Caco-2 (cell line): Measurements from ENCODE around the gene MAPRE2. TPM values are rescaled to one million over a fixed set of nuclear protein-coding genes. Genes with fewer than 3 reads are reported as not detected.

Experiments
- BruUV-seq: library from RNA; stranded (reverse); fragments of 400-500 nt; replicated peaks from 2 replicates; lab custom pipeline; 2021; lab: Mats Ljungman, UMichigan
- CTCF ChIA-PET: fragments of 300-600 bp; sonication (Branson Sonifier 250); formaldehyde crosslinking; loops from one replicate; lab custom pipeline; 2022; ENCODE audit warnings: antibody characterized with exemption; lab: Charles Lee
- POLR2A ChIA-PET: fragments of 300-600 bp; sonication (Branson Sonifier 250); formaldehyde crosslinking; loops from one replicate; lab custom pipeline; 2022; ENCODE audit warnings: antibody characterized with exemption; lab: Charles Lee
- DNase-seq, 2 experiments: peaks; one replicate each; pipeline versions ENCODE4 v3.0.0 to v3.0.0-alpha.2; 2020 to 2022
- H3K27me3 ChIP-seq: replicated peaks from 2 replicates; pipeline ENCODE4 v1.6.0; 2011; ENCODE audit warnings: low read length; ENCODE audit not compliant: control insufficient read depth, insufficient read depth
- H3K36me3 ChIP-seq: 2 replicates; pipeline ENCODE4 v1.5.1; 2011; ENCODE audit warnings: low read length; ENCODE audit not compliant: control insufficient read depth, insufficient read depth
- H3K4me1 ChIP-seq: fragments of 250-450 bp; sonication (Bioruptor Pico); 2 replicates; pipeline ENCODE4 v1.5.1; 2020; ENCODE audit warnings: mild to moderate bottlenecking
- H3K4me3 ChIP-seq: 2 replicates; pipeline ENCODE4 v1.5.1; 2011; ENCODE audit warnings: low read depth, mild to moderate bottlenecking, control low read depth, low read length
- H3K9me3 ChIP-seq: fragments of 250-450 bp; sonication (Bioruptor Pico); 2 replicates; pipeline ENCODE4 v1.5.1; 2020; ENCODE audit warnings: mild to moderate bottlenecking, moderate library complexity
- H3K27ac Mint-ChIP-seq: one replicate; pipeline ENCODE4 v1.8.0; 2022; ENCODE audit warnings: mixed read lengths; ENCODE audit not compliant: unreplicated experiment
- H3K27me3 Mint-ChIP-seq: one replicate; pipeline ENCODE4 v1.8.0; 2022; ENCODE audit warnings: mixed read lengths; ENCODE audit not compliant: insufficient read depth, unreplicated experiment
- H3K36me3 Mint-ChIP-seq: one replicate; pipeline ENCODE4 v1.8.0; 2022; ENCODE audit warnings: mild to moderate bottlenecking, mixed read lengths; ENCODE audit not compliant: insufficient read depth, unreplicated experiment
- H3K4me1 Mint-ChIP-seq: one replicate; pipeline ENCODE4 v1.8.0; 2022; ENCODE audit warnings: low read depth, mixed read lengths; ENCODE audit not compliant: unreplicated experiment
- H3K4me3 Mint-ChIP-seq: one replicate; pipeline ENCODE4 v1.8.0; 2022; ENCODE audit warnings: mild to moderate bottlenecking, moderate library complexity, mixed read lengths; ENCODE audit not compliant: unreplicated experiment
- H3K9me3 Mint-ChIP-seq: one replicate; pipeline ENCODE4 v1.8.0; 2022; ENCODE audit warnings: mixed read lengths; ENCODE audit not compliant: unreplicated experiment
- CTCF ChIP-seq, 2 experiments: fragments of 200-600 bp in 1 of 2; IDR thresholded peaks; 1 replicate in 1 of 2; 2 replicates in 1 of 2; pipeline versions ENCODE4 v1.5.1 to v1.8.0; 2011 to 2022; ENCODE audit warnings: antibody characterized with exemption in 1 of 2, control low read depth in 1 of 2, inconsistent platforms in 1 of 2, low read depth in 1 of 2, low read length in 1 of 2, mild to moderate bottlenecking in 1 of 2, moderate library complexity in 1 of 2; ENCODE audit not compliant: insufficient read depth in 1 of 2, severe bottlenecking in 1 of 2, unreplicated experiment in 1 of 2
- intact Hi-C: fragments of 100-400 bp; cut with micrococcal nuclease; formaldehyde crosslinking; loops from one replicate; pipeline ENCODE4 v1.10.0; 2022; ENCODE audit not compliant: unreplicated experiment
- total RNA-seq: library from RNA; stranded (reverse); gene quantifications from 2 replicates; pipeline ENCODE4 v1.2.3, GENCODE V29; 2022

MAPRE2 gene
- total RNA-seq, 1 experiment from 2014 or later = 9.3 TPM

DNA sequence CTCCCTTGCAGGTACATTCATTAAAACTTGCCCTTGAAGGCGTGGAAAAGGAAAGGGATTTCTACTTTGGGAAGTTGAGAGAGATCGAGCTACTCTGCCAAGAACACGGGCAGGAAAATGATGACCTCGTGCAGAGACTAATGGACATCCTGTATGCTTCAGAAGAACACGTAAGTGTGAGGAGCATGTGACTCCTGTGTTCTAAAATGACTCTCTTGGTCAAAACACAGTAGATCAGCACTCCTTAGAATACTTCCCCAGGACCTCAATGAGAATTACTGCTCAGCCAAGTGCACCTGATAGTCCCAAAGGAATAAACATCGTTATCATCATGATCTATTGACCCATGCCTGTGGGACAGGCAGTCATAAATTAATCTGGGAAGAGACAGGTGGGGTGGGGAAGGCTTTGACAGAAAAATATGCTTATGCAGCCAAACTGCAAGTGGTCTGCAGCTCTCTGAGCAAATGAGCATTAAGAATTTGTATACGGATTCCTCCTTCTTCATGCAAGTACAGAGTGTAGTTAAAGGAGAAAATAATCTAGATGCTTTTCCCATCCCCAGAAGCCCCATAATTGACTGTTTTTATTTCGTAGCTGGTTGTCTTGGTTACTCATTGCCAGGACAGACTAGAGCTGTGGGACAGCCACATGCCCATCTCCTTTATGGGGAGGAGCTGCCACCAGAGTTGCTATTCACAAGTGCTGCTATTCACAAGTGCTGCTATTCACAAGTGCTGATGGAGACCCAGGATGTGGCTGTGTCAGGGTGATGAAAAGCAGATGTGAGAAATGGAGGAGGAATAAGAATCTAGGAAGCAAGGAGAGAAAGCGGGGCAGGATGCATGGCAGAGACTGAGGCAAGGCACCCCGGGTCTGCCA, 91.0 kb downstream of the MAPRE2 start:
- Histone ChIP-seq H3K9me3 (no peaks in the 10 kb centered on the region), H3K4me3 (no peak overlapping the region), H3K36me3 (no peaks in the 10 kb centered on the region), H3K27me3 (no peaks in the 10 kb centered on the region), H3K4me1 (no peaks in the 10 kb centered on the region)
- CTCF ChIA-PET = no interaction called here
- no peaks in the 10 kb centered on the region for H3K9me3 Mint-ChIP-seq
- H3K27ac Mint-ChIP-seq = no peak overlapping the region
- no peak for TF ChIP-seq CTCF (IDR thresholded peaks at IDR 0.05; ENCODE audit: insufficient read depth in 1 of 2, low read depth in 1 of 2, low read length in 1 of 2, severe bottlenecking in 1 of 2, unreplicated experiment in 1 of 2)
- no peaks in the 10 kb centered on the region for H3K27me3 Mint-ChIP-seq
- POLR2A ChIA-PET = no interaction called here
- intact Hi-C loops = no loop called here
- no peaks in the 10 kb centered on the region for H3K36me3 Mint-ChIP-seq
- no peak for DNase-seq
- no TSS peak for BruUV-seq
- H3K4me1 Mint-ChIP-seq = no peaks in the 10 kb centered on the region
- no peak overlapping the region for H3K4me3 Mint-ChIP-seq

DNA sequence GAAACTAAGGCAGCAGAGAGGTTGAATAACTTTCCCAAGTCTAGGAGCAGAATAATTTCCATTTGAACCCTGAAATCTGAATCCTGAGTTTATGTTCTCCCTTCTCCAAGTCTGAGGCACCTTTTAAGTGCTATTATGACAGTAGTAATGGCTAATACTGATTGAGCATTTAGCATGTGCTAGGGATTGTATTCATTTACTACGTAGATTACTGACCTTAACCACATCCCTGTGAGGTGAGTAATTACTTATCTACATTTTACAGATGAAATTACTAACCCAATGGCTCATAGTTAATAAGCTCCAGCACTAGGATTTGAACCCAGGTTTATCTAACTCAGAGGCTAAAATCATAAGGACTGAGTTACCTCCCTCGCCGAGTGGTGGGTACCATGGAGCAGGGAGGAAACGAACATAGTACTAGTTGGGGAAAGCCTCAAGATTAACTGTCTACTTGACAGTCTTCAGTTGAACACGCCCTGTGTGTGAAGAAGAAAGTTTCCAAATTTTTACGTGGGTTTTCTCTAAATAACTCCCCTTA, 93.0 kb downstream of the MAPRE2 start:
- Histone ChIP-seq H3K4me1 (no peaks in the 10 kb centered on the region), H3K9me3 (no peaks in the 10 kb centered on the region), H3K4me3 (no peak overlapping the region), H3K36me3 (no peaks in the 10 kb centered on the region), H3K27me3 (no peaks in the 10 kb centered on the region)
- no peak for TF ChIP-seq CTCF (IDR thresholded peaks at IDR 0.05; ENCODE audit: insufficient read depth in 1 of 2, low read depth in 1 of 2, low read length in 1 of 2, severe bottlenecking in 1 of 2, unreplicated experiment in 1 of 2)
- Mint-ChIP-seq H3K27me3 (no peaks in the 10 kb centered on the region), H3K9me3 (no peaks in the 10 kb centered on the region), H3K4me1 (peaks cover 6% of the 10 kb centered on the region), H3K27ac (no peak overlapping the region), H3K36me3 (no peaks in the 10 kb centered on the region), H3K4me3 (no peak overlapping the region)
- ChIA-PET CTCF (no interaction called here), POLR2A (no interaction called here)
- BruUV-seq = no TSS peak
- no peak for DNase-seq
- intact Hi-C loops = no loop called here

GRCh38 chr18:35134791-35135531, 93.7 kb downstream of the MAPRE2 start:
- intact Hi-C loops = no loop called here
- no peaks in the 10 kb centered on the region for H3K36me3 Mint-ChIP-seq
- no peak overlapping the region for H3K27ac Mint-ChIP-seq
- H3K4me1 Mint-ChIP-seq = peaks cover 6% of the 10 kb centered on the region
- no peaks in the 10 kb centered on the region for H3K4me1 ChIP-seq
- CTCF ChIA-PET = no interaction called here
- H3K9me3 Mint-ChIP-seq = no peaks in the 10 kb centered on the region
- no peaks in the 10 kb centered on the region for H3K27me3 ChIP-seq
- no peak for TF ChIP-seq CTCF (IDR thresholded peaks at IDR 0.05; ENCODE audit: insufficient read depth in 1 of 2, low read depth in 1 of 2, low read length in 1 of 2, severe bottlenecking in 1 of 2, unreplicated experiment in 1 of 2)
- POLR2A ChIA-PET = no interaction called here
- H3K4me3 Mint-ChIP-seq = no peak overlapping the region
- no peaks in the 10 kb centered on the region for H3K27me3 Mint-ChIP-seq
- no peak overlapping the region for H3K4me3 ChIP-seq
- BruUV-seq = no TSS peak
- H3K9me3 ChIP-seq = no peaks in the 10 kb centered on the region
- no peak for DNase-seq
- no peaks in the 10 kb centered on the region for H3K36me3 ChIP-seq
